ENCODE data around the gene MADCAM1.
"Not testable (repeated sequence)": the region's sequence is repeated elsewhere in the genome, so short reads cannot be mapped to it uniquely, and the experiment has no call there.

MADCAM1 gene

GRCh38 chr19:496112-496665 is at the start of gene MADCAM1:
MADCAM1 (plus strand) TSS chr19:496486; CDS start chr19:496500, 14 bp downstream.
- in situ Hi-C loops (cut with MboI; ENCODE audit: low sequenced_read_pairs) = no loop called here

- in situ Hi-C loops (cut with MboI; ENCODE audit: low sequenced_read_pairs) = no loop called here
Measured at GRCh38 chr19:447064-447426, 49.2 kb upstream of the MADCAM1 start.

GRCh38 chr19:447816-448560 is 48.3 kb upstream of the MADCAM1 start:
- in situ Hi-C loops (cut with MboI; ENCODE audit: low sequenced_read_pairs) = no loop called here

- in situ Hi-C loops (cut with MboI; ENCODE audit: low sequenced_read_pairs) = no loop called here
Measured at GRCh38 chr19:449916-450315, 46.4 kb upstream of the MADCAM1 start.

GRCh38 chr19:450912-451481 is 45.3 kb upstream of the MADCAM1 start:
- in situ Hi-C loops (cut with MboI; ENCODE audit: low sequenced_read_pairs) = not testable (repeated sequence)

- in situ Hi-C loops (cut with MboI; ENCODE audit: low sequenced_read_pairs) = no loop called here
Measured at GRCh38 chr19:452829-453228, 43.5 kb upstream of the MADCAM1 start.

GRCh38 chr19:453606-454005 is 42.7 kb upstream of the MADCAM1 start:
- in situ Hi-C loops (cut with MboI; ENCODE audit: low sequenced_read_pairs) = no loop called here

- in situ Hi-C loops (cut with MboI; ENCODE audit: low sequenced_read_pairs) = no loop called here
Measured at GRCh38 chr19:455031-455705, 41.1 kb upstream of the MADCAM1 start.

- in situ Hi-C loops (cut with MboI; ENCODE audit: low sequenced_read_pairs) = no loop called here
Measured at GRCh38 chr19:455851-456546, 40.3 kb upstream of the MADCAM1 start.

GRCh38 chr19:456547-457110 is 39.7 kb upstream of the MADCAM1 start:
- in situ Hi-C loops (cut with MboI; ENCODE audit: low sequenced_read_pairs) = no loop called here

- in situ Hi-C loops (cut with MboI; ENCODE audit: low sequenced_read_pairs) = no loop called here
Measured at GRCh38 chr19:457636-458035, 38.6 kb upstream of the MADCAM1 start.

GRCh38 chr19:458091-459042 is 37.9 kb upstream of the MADCAM1 start:
- in situ Hi-C loops (cut with MboI; ENCODE audit: low sequenced_read_pairs) = no loop called here

- in situ Hi-C loops (cut with MboI; ENCODE audit: low sequenced_read_pairs) = no loop called here
Measured at GRCh38 chr19:459724-460511, 36.4 kb upstream of the MADCAM1 start.

GRCh38 chr19:460877-461720 is 35.2 kb upstream of the MADCAM1 start, which contains the start of gene SHC2:
SHC2 (minus strand) TSS chr19:461033; CDS start chr19:460996, 37 bp downstream.
- in situ Hi-C loops (cut with MboI; ENCODE audit: low sequenced_read_pairs) = no loop called here

- in situ Hi-C loops (cut with MboI; ENCODE audit: low sequenced_read_pairs) = no loop called here
Measured at GRCh38 chr19:461721-462551, 34.4 kb upstream of the MADCAM1 start.

- in situ Hi-C loops (cut with MboI; ENCODE audit: low sequenced_read_pairs) = no loop called here
Measured at GRCh38 chr19:463483-464207, 32.6 kb upstream of the MADCAM1 start.

- in situ Hi-C loops (cut with MboI; ENCODE audit: low sequenced_read_pairs) = no loop called here
Measured at GRCh38 chr19:464208-464545, 32.1 kb upstream of the MADCAM1 start.
